ENCODE data around the gene MOSPD3.

Gene MOSPD3

DNA sequence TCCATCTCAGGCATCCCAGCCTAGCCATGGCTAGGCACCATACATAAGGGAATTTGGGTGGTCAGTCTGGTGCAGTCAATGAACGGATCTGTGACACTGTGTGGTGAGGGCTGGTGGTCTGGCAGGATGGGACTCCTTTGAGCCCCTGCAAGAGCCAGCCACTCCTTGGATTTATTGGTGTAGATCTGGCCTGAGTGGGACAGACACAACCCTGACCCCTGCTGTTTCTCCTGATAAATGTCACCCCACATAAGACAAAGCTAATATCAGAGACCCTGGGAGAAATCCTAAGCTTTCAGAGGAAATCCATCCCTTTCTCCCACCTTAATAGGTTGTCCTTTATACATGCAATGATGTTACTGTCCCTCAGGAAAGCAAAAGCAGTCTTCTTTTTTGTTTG lies 23.9 kb upstream of the MOSPD3 start:
- ChIA-PET POLR2A (interaction anchor here (1.0 to 1.7 kb wide), 5 partner anchors 14 to 109 kb away, joined by 3 to 9 read pairs (median 4); partner anchors contain the start of genes MOSPD3 and TSC22D4), CTCF (interaction anchor here (0.6 to 1.2 kb wide), 8 partner anchors 9 to 139 kb away, joined by 3 to 6 read pairs (median 4); partner anchors contain the start of gene SPACDR)
- DNase-seq (ENCODE audit: extremely low spot score) = no peak
- TF ChIP-seq, protein P1, sequence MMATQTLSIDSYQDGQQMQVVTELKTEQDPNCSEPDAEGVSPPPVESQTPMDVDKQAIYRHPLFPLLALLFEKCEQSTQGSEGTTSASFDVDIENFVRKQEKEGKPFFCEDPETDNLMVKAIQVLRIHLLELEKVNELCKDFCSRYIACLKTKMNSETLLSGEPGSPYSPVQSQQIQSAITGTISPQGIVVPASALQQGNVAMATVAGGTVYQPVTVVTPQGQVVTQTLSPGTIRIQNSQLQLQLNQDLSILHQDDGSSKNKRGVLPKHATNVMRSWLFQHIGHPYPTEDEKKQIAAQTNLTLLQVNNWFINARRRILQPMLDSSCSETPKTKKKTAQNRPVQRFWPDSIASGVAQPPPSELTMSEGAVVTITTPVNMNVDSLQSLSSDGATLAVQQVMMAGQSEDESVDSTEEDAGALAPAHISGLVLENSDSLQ (IDR thresholded peaks at IDR 0.05) = no peak
- no peak for TF ChIP-seq ELF4 (IDR thresholded peaks at IDR 0.05)
- no peak for TF ChIP-seq L3MBTL2 (conservative IDR thresholded peaks at IDR 0.05)
- no peak for TF ChIP-seq SUZ12 (IDR thresholded peaks at IDR 0.05)
- TF ChIP-seq FOXA1 (IDR thresholded peaks at IDR 0.05) = no peak
- no peak for TF ChIP-seq SP1 (IDR thresholded peaks at IDR 0.05)
- TF ChIP-seq BHLHE40 (IDR thresholded peaks at IDR 0.05; ENCODE audit: borderline replicate concordance) = no peak
- no peak for TF ChIP-seq TARDBP (IDR thresholded peaks at IDR 0.05)
- no peak for TF ChIP-seq NFRKB (IDR thresholded peaks at IDR 0.05)
- TF ChIP-seq FOXK2 (IDR thresholded peaks at IDR 0.05) = no peak
- TF ChIP-seq FOXM1 (IDR thresholded peaks at IDR 0.05; ENCODE audit: borderline replicate concordance) = no peak
- TF ChIP-seq HDGF (IDR thresholded peaks at IDR 0.05; ENCODE audit: borderline replicate concordance) = no peak
- no peak for TF ChIP-seq LEF1 (IDR thresholded peaks at IDR 0.05; ENCODE audit: borderline replicate concordance)
- TF ChIP-seq ARNT (IDR thresholded peaks at IDR 0.05) = no peak
- no peak for TF ChIP-seq ZNF384 (IDR thresholded peaks at IDR 0.05)
- no peak for TF ChIP-seq CTBP1 (IDR thresholded peaks at IDR 0.05; ENCODE audit: borderline replicate concordance)

DNA sequence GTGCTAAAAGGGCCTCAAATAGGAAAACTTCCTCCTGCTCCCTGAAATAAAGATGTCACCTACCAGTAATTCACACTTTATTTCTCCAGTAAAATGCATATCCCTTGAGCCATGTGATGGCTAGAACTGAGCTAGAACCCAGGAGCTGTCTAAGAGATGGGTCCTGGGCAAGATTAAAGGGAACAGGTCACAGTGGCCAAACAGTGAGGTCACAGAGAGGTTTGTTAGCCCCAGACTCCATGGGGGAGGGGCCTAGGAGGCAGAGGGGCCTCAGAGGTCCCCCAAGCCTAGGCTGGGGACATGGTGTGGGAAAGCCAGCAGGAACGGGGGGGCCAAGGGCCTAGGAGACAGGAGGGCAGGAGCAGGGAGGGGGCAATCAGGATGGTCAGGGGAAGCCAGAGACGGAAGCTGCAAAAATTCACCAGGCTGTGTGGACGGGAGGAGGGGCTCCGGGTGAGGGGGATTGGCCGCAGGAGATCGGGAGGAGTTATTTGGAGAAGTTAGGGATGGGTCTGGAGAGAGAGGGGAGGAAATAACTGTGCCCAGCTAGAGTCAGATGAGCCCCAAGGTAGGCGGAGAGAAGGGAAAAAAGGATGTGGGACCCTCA lies 22.9 kb upstream of the MOSPD3 start:
- ChIA-PET CTCF (interaction anchor here (0.7 to 1.2 kb wide), 5 partner anchors 8 to 140 kb away, joined by 3 to 6 read pairs (median 3); no protein-coding TSS in a partner anchor), POLR2A (interaction anchor here (1.1 to 2.1 kb wide), 6 partner anchors 13 to 160 kb away, joined by 3 to 9 read pairs (median 6); partner anchors contain the start of genes MOSPD3, TSC22D4 and ZCWPW1)

DNA sequence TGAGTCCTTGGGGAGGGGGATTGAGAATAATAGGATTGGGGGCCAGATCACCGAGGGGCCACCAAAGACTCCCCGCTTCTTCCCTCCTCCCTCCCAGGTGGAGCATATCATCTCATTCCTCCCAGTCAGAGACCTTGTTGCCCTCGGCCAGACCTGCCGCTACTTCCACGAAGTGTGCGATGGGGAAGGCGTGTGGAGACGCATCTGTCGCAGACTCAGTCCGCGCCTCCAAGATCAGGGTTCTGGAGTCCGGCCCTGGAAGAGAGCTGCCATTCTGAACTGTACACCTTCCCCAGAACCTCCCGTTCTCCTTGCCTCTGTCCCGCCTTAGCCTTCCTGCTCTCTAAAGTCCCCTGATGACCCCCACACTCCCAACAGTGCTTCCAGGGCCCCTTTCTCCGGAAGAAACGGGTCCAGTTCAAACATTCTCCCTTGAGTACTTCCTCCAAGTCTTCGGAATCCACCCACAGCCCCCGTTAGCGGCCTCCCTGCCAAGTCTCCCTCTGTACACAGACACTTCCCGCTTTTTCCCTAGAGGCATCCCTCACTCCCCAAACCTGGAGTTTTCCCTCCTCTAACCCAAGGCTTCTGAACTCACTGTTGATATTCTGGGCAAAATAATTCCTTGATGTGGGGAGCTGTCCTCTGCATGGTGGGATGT lies 22.1 kb upstream of the MOSPD3 start:
- CTCF ChIA-PET = interaction anchor here (1.0 kb wide), 1 partner anchor 102 kb away, joined by 3 read pairs; no protein-coding TSS in a partner anchor
- POLR2A ChIA-PET = interaction anchor here (1.7 to 2.1 kb wide), 2 partner anchors 13 to 161 kb away, joined by 3 to 9 read pairs; partner anchors contain the start of gene ZCWPW1
- no peak for TF ChIP-seq CTBP1 (IDR thresholded peaks at IDR 0.05; ENCODE audit: borderline replicate concordance)
- no peak for TF ChIP-seq SP1 (IDR thresholded peaks at IDR 0.05)
- TF ChIP-seq TARDBP (IDR thresholded peaks at IDR 0.05) = no peak
- TF ChIP-seq, protein P1 (IDR thresholded peaks at IDR 0.05) = no peak
- TF ChIP-seq ELF4 (IDR thresholded peaks at IDR 0.05) = no peak
- TF ChIP-seq LEF1 (IDR thresholded peaks at IDR 0.05; ENCODE audit: borderline replicate concordance) = no peak
- no peak for DNase-seq (ENCODE audit: extremely low spot score)

More for the DNA sequence above, 22.9 kb upstream of the MOSPD3 start:
- DNase-seq (ENCODE audit: extremely low spot score) = no peak
- no peak for TF ChIP-seq L3MBTL2 (conservative IDR thresholded peaks at IDR 0.05)
- no peak for TF ChIP-seq FOXA1 (IDR thresholded peaks at IDR 0.05)
- no peak for TF ChIP-seq CTBP1 (IDR thresholded peaks at IDR 0.05; ENCODE audit: borderline replicate concordance)
- no peak for TF ChIP-seq NFRKB (IDR thresholded peaks at IDR 0.05)
- TF ChIP-seq, protein P1 (IDR thresholded peaks at IDR 0.05) = no peak
- no peak for TF ChIP-seq FOXM1 (IDR thresholded peaks at IDR 0.05; ENCODE audit: borderline replicate concordance)
- no peak for TF ChIP-seq BHLHE40 (IDR thresholded peaks at IDR 0.05; ENCODE audit: borderline replicate concordance)
- no peak for TF ChIP-seq TARDBP (IDR thresholded peaks at IDR 0.05)
- no peak for TF ChIP-seq LEF1 (IDR thresholded peaks at IDR 0.05; ENCODE audit: borderline replicate concordance)
- no peak for TF ChIP-seq FOXK2 (IDR thresholded peaks at IDR 0.05)
- no peak for TF ChIP-seq SP1 (IDR thresholded peaks at IDR 0.05)
- no peak for TF ChIP-seq HDGF (IDR thresholded peaks at IDR 0.05; ENCODE audit: borderline replicate concordance)
- no peak for TF ChIP-seq ZNF384 (IDR thresholded peaks at IDR 0.05)
- no peak for TF ChIP-seq ARNT (IDR thresholded peaks at IDR 0.05)
- no peak for TF ChIP-seq ELF4 (IDR thresholded peaks at IDR 0.05)
- no peak for TF ChIP-seq SUZ12 (IDR thresholded peaks at IDR 0.05)

DNA sequence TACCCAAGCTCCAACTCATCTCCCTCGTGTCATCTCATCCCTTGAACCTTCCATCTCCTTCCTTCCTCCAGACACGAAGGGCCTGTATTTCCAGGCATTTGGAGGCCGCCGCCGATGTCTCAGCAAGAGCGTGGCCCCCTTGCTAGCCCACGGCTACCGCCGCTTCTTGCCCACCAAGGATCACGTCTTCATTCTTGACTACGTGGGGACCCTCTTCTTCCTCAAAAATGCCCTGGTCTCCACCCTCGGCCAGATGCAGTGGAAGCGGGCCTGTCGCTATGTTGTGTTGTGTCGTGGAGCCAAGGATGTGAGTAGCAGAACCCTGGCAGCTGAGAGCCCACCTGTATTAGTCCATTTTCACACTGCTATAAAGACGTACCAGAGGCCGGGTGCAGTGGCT lies 20.7 kb upstream of the MOSPD3 start:
- TF ChIP-seq CTBP1 (IDR thresholded peaks at IDR 0.05; ENCODE audit: borderline replicate concordance) (no peak), SUZ12 (IDR thresholded peaks at IDR 0.05) (no peak), FOXK2 (IDR thresholded peaks at IDR 0.05) (no peak), BHLHE40 (IDR thresholded peaks at IDR 0.05; ENCODE audit: borderline replicate concordance) (no peak), NFRKB (IDR thresholded peaks at IDR 0.05) (no peak), SP1 (IDR thresholded peaks at IDR 0.05) (no peak), HDGF (IDR thresholded peaks at IDR 0.05; ENCODE audit: borderline replicate concordance) (no peak), TARDBP (IDR thresholded peaks at IDR 0.05) (no peak), FOXM1 (IDR thresholded peaks at IDR 0.05; ENCODE audit: borderline replicate concordance) (no peak), ELF4 (IDR thresholded peaks at IDR 0.05) (no peak), L3MBTL2 (conservative IDR thresholded peaks at IDR 0.05) (no peak), ARNT (IDR thresholded peaks at IDR 0.05) (no peak), LEF1 (IDR thresholded peaks at IDR 0.05; ENCODE audit: borderline replicate concordance) (no peak)
- TF ChIP-seq, protein P1 (IDR thresholded peaks at IDR 0.05) = no peak
- no peak for DNase-seq (ENCODE audit: extremely low spot score)
- POLR2A ChIA-PET = interaction anchor here (2.1 kb wide), 1 partner anchor 12 kb away, joined by 9 read pairs; no protein-coding TSS in a partner anchor
- CTCF ChIA-PET = no interaction called here

All from HEK293T (cell line).